ENCODE measurements around the gene CAMK1D. TPM values are rescaled to one million over a fixed set of nuclear protein-coding genes. Genes with fewer than 3 reads are reported as not detected.

Gene CAMK1D
- total RNA-seq, 1 experiment from 2014 or later: 6.0 TPM

- H3K4me1 ChIP-seq (replicated peaks; ENCODE audit: insufficient read depth): no peaks in the 10 kb centered on the region
- intact Hi-C loops (cut with micrococcal nuclease; ENCODE audit: unreplicated experiment): no loop called here
- no TSS peak for BruUV-seq (replicated peaks)
- H3K36me3 ChIP-seq (ENCODE audit: low read depth): no peaks in the 10 kb centered on the region
- no peaks in the 10 kb centered on the region for H3F3A ChIP-seq (ENCODE audit: insufficient read depth, low read depth)
- H3K27ac ChIP-seq: no peak overlapping the region
- H3K79me2 ChIP-seq (ENCODE audit: low read depth): no peaks in the 10 kb centered on the region
- no peak overlapping the region for H2AFZ ChIP-seq
- H3K4me2 ChIP-seq: no peak overlapping the region
- no peaks in the 10 kb centered on the region for H3K9me3 ChIP-seq (ENCODE audit: insufficient read depth, low read depth)
- no peaks in the 10 kb centered on the region; the same call in 1 of the 2 replicates for H4K20me1 ChIP-seq (ENCODE audit: insufficient read depth)
- ChIA-PET CTCF (interaction anchor here (0.7 kb wide), 1 partner anchor 273 kb away, joined by 12 read pairs; no protein-coding TSS in a partner anchor), POLR2A (ENCODE audit: unreplicated experiment) (no interaction called here)
- no peak overlapping the region for H3K4me3 ChIP-seq
- no peak for DNase-seq
- TF ChIP-seq EZH2 (IDR thresholded peaks at IDR 0.05; ENCODE audit: low read depth): no peak
- TF ChIP-seq CTCF (conservative IDR thresholded peaks at IDR 0.05): no peak
- H3K27me3 ChIP-seq (ENCODE audit: insufficient read depth, low read depth): no peaks in the 10 kb centered on the region
- no peaks in the 10 kb centered on the region for H3K9me2 ChIP-seq (ENCODE audit: insufficient read depth)
Measured at GRCh38 chr10:12376211-12376610, 26.9 kb downstream of the CAMK1D start.

- no peak overlapping the region for H3K4me3 ChIP-seq
- TF ChIP-seq CTCF (conservative IDR thresholded peaks at IDR 0.05) (no peak), EZH2 (IDR thresholded peaks at IDR 0.05; ENCODE audit: low read depth) (no peak)
- ChIA-PET CTCF (no interaction called here), POLR2A (ENCODE audit: unreplicated experiment) (no interaction called here)
- no peaks in the 10 kb centered on the region for H3K27me3 ChIP-seq (ENCODE audit: insufficient read depth, low read depth)
- no peak overlapping the region for H3K4me2 ChIP-seq
- no peaks in the 10 kb centered on the region for H3F3A ChIP-seq (ENCODE audit: insufficient read depth, low read depth)
- H3K9me3 ChIP-seq (ENCODE audit: insufficient read depth, low read depth): no peaks in the 10 kb centered on the region
- no peaks in the 10 kb centered on the region for H3K4me1 ChIP-seq (replicated peaks; ENCODE audit: insufficient read depth)
- no TSS peak for BruUV-seq (replicated peaks)
- no peak overlapping the region for H3K27ac ChIP-seq
- H2AFZ ChIP-seq: no peak overlapping the region
- no peaks in the 10 kb centered on the region for H3K36me3 ChIP-seq (ENCODE audit: low read depth)
- H3K79me2 ChIP-seq (ENCODE audit: low read depth): no peaks in the 10 kb centered on the region
- H3K9me2 ChIP-seq (ENCODE audit: insufficient read depth): no peaks in the 10 kb centered on the region
- H4K20me1 ChIP-seq (ENCODE audit: insufficient read depth): no peaks in the 10 kb centered on the region; the same call in 1 of the 2 replicates
- intact Hi-C loops (cut with micrococcal nuclease; ENCODE audit: unreplicated experiment): no loop called here
- DNase-seq: no peak
Measured at GRCh38 chr10:12377658-12378290, 28.4 kb downstream of the CAMK1D start.

GRCh38 chr10:12380999-12381398, 31.7 kb downstream of the CAMK1D start:
- Histone ChIP-seq H3K79me2 (ENCODE audit: low read depth) (peaks cover 4% of the 10 kb centered on the region; the same call in 1 of the 2 replicates), H3K4me2 (no peak overlapping the region), H3K27ac (no peak overlapping the region), H3K9me2 (ENCODE audit: insufficient read depth) (no peaks in the 10 kb centered on the region), H3K27me3 (ENCODE audit: insufficient read depth, low read depth) (no peaks in the 10 kb centered on the region), H3K4me1 (replicated peaks; ENCODE audit: insufficient read depth) (no peaks in the 10 kb centered on the region), H3K36me3 (ENCODE audit: low read depth) (no peaks in the 10 kb centered on the region), H3F3A (ENCODE audit: insufficient read depth, low read depth) (no peaks in the 10 kb centered on the region), H2AFZ (no peak overlapping the region), H4K20me1 (ENCODE audit: insufficient read depth) (no peaks in the 10 kb centered on the region), H3K4me3 (no peak overlapping the region), H3K9me3 (ENCODE audit: insufficient read depth, low read depth) (no peaks in the 10 kb centered on the region)
- DNase-seq: no peak
- TF ChIP-seq CTCF (conservative IDR thresholded peaks at IDR 0.05) (no peak), EZH2 (IDR thresholded peaks at IDR 0.05; ENCODE audit: low read depth) (no peak)
- intact Hi-C loops (cut with micrococcal nuclease; ENCODE audit: unreplicated experiment): no loop called here
- ChIA-PET POLR2A (ENCODE audit: unreplicated experiment) (no interaction called here), CTCF (no interaction called here)
- BruUV-seq (replicated peaks): no TSS peak

Measured in PC-9 (cell line).